Measurements from ENCODE around the gene PLEKHG4B.
A peak's percentile ranks its signal among the peaks of the same experiment; 100 is the strongest.

PLEKHG4B gene

DNA sequence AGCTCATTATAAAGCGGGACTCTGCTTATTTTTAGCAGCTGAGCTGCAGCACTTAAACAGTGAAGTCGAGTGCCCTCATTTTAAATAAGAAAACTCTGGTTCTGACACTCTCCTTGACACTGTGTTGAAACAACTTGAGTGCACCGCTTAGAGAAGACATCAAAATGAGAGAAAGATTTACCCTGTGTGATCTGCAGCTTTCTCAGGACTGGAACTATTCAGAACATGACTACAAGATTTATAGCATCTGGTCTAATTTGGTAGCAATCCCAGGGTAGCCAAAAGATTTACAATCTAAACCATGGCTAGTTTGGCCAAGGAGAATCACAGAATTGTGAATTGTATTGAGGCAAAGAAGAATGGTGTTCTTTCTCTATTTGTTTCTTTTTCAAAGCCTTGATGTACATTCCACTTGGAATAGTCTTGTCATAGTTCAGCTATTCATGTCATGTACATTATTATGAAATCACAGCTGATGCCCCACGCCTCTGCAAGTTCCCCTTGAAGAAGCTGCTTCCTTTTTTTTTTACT lies 38.7 kb downstream of the PLEKHG4B start:
- peak; percentile 38 for DNase-seq

GRCh38 chr5:136901-137300 lies 44.9 kb downstream of the PLEKHG4B start:
- peak; percentile 11 for DNase-seq

- no peak for DNase-seq
Measured at GRCh38 chr5:137741-138140, 45.8 kb downstream of the PLEKHG4B start.

- DNase-seq, result no peak
Measured at GRCh38 chr5:138936-139335, 47.0 kb downstream of the PLEKHG4B start.

DNA sequence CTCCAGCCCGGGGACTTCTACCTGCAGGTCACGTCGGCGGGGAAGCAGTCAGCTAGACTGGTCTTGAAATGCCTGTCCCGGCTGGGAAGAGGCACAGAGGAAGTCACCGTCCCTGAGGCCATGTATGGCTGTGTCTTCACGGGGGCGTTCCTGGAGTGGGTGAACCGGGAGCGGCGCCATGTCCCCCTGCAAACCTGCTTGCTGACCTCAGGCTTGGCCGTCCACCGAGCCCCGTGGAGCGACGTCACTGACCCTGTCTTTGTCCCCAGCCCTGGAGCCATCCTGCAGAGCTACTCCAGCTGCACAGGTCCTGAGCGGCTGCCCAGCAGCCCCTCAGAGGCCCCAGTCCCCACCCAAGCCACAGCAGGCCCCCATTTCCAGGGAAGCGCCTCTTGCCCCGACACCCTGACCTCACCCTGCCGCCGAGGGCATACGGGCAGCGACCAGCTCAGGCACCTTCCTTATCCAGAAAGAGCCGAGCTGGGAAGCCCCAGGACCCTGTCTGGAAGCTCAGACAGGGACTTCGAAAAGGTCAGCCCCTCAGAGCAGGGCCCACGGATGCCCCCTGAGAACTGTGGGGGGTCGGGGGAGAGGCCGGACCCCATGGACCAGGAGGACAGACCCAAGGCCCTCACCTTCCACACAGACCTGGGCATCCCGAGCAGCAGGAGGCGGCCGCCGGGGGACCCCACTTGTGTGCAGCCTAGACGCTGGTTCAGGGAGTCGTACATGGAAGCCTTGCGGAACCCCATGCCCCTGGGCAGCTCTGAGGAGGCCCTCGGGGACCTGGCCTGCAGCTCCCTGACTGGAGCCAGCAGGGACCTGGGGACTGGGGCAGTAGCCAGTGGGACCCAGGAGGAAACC lies 47.8 kb downstream of the PLEKHG4B start:
- no peak for DNase-seq

GRCh38 chr5:140443-140829 lies 48.5 kb downstream of the PLEKHG4B start:
- DNase-seq, result no peak

GRCh38 chr5:141211-141610 lies 49.2 kb downstream of the PLEKHG4B start:
- no peak for DNase-seq

- no peak for DNase-seq
Measured at GRCh38 chr5:141761-142160, 49.8 kb downstream of the PLEKHG4B start.

DNA sequence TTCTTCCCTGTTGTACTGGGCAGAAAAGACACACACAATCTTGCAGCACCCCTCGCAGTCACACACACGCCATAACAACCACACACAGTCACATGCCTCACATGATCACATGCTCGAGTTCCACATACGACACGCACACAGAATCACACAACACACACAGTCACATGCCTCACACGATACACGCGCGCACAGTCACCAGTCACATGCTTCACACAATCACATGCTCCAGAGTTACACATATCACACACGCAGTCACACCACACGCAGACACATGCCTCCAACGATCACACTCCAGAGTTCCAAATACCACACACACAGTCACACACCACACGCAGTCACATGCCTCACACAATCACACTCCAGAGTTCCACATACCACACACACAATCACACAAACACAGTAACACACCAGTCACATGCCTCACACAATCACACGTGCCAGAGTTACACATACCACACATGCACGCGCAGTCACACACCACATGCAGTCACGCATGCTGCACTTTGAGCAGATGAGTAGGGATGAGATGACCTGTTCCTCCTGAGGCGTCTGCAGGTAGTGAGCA lies 50.4 kb downstream of the PLEKHG4B start:
- no peak for DNase-seq

GRCh38 chr5:143041-143440 lies 51.1 kb downstream of the PLEKHG4B start:
- no peak for DNase-seq

DNA sequence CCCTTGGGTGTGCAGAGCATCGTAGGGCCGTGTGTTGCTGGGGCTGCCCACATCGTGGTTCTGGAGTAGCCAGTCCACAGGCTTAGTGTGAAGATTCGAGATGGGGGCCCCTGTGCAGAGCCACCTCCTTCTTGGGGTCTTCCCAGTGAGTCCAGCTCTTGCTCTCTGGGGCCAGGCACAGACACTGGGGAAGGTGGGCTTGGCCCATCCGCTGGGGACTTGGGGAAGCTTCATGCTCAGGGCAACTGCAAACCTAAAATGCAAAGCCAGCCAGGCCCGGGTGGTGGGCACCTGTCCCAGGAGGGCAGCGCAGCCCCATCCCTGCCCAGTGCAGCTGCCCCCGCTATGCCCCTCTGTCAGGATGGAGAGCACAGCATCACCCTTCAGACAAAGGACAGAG lies 53.0 kb downstream of the PLEKHG4B start:
- DNase-seq, result no peak

DNA sequence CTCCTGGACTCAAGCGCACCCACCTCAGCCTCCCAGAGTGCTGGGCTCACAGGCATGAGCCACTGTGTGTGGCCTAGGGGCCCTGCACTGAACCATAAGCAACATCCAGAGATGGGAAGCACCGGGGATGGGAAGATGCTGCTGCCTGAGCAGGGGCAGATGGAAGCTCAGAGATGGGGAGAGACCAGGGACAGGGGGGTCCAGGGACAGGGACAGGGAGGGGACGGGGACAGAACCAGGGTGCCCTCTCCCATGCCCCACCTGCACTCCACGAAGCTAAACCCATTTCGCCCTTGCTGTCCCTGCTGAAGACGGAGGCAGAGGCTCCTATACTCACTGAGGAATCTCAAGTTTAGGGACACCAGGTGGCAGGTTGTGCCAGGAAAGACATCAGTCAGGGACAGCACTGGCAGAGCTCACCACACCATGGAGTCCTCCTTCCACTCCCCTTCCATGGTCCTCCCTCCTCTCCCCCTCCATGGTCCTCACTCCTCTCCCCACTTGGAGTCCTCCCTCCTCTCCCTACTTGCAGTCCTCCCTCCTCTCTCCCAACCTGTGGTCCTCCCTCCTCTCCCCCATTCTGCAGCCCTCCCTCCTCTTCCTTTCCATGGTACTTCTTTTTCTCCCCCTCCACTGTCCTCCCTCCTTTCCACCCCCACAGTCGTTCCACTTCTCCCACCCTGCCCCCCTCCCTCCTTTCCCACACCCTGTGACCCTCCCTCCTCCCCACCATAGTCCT lies 53.8 kb downstream of the PLEKHG4B start:
- DNase-seq, result no peak

GRCh38 chr5:147751-148150 lies 55.8 kb downstream of the PLEKHG4B start:
- no peak for DNase-seq

DNA sequence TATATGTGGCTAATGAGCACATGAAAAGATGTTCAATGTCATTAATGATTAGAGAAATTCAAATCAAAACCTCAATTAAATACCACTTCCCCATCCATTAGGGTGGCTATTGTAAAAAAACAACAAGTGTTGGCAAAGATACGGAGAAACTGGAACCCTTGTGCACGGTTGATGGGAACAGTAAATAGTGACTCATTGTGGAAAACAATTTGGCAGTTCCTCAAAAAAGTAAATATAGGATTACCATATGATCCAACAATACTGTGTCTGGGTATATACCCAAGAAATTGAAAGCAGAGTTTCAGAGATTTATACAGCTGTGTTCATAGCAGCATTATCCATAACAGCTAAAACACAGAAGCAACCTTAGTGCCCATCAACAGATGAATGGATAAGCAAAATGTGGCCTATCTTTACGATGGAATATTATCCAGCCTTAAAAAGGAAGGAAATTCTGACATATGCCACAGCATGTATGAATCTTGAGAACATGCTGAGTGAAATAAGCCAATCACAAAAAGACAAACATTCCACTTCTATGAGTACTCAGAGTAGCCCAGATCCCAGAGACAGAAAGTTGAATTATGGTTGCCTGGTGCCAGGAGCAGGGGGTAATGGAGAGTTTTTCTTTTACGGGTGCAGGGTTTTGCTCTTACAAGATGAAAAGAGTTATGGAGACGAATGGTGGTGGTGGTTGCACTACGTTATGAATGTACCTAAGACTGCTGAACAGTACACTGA lies 57.9 kb downstream of the PLEKHG4B start:
- DNase-seq, result no peak

DNA sequence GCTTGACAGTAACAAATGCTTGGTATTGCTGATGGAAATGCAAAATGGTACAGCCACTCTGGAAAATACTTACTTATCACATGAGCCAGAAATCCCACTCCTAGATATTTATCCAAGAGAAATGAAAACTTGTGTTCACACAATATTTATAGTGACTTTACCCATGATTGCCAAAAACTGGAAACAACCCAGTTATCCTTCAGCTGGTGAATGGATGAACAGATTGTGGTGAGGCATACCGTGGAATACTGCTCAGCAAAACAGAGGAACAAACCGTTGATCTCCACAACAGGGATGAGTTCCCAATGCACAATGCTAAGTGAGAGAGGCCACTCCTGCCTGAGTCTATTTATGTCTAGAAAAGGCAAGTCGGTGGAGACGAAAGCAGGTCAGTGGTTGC lies 58.8 kb downstream of the PLEKHG4B start:
- no peak for DNase-seq

DNA sequence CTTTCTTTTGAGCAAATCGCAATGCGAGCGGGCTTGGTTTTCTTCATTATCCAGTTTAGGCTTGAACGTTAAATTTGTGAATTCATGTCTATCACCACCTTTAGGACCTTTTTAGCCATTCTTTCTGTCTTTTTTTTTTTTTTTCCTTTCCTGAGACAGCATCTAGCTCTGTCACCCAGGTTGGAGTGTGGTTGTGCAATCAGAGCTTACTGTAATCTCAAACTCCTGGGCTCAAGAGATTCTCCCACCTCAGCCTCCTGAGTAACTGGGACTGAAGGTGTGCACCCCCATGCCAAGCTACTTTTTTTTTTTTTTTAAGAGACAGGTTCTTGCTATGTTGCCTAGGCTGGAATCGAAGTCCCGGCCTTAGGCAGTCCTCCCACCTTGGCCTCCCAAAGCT lies 60.1 kb downstream of the PLEKHG4B start:
- no peak for DNase-seq

- no peak for DNase-seq
Measured at GRCh38 chr5:153256-153655, 61.3 kb downstream of the PLEKHG4B start.

DNA sequence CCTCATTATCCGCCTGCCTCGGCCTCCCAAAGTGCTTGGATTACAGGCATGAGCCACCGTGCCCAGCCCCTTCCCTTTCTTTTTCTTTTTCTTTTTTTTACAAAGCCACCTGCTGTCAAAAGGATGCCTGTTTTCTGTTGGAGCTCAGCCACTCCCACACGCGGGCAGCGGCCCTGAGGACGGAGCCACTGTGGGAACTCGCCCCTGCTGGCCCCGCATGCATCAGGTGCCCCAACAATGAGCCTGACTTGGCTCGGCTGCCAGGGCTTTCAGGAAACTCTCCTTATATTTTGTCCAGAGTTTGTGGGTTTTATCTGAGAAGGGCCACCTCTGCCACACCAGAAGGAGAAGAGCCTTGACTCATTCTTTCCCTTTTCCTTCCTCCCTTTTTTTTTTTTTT lies 62.3 kb downstream of the PLEKHG4B start:
- no peak for DNase-seq

DNA sequence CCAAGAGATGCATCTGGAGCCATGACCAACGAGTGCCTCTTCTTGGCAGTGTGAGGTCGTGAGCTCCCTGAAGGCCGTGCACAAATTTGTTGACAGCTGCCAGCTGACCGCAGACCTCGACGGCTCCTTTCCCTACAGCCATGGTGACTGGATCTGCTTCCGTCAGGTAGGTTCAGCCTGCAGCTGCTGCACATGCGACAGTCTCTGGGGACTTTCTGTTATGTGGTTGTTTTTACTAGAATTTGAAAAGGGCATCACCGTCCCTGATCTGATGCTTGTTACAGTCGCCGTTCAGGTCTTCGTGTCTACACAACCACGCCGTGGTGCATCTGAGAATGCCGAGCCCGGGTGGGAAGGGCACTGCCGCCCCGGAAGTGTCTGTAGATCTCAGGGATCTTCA lies 62.9 kb downstream of the PLEKHG4B start:
- DNase-seq, result no peak

- DNase-seq, result no peak
Measured at GRCh38 chr5:155651-156410, 63.9 kb downstream of the PLEKHG4B start.

DNA sequence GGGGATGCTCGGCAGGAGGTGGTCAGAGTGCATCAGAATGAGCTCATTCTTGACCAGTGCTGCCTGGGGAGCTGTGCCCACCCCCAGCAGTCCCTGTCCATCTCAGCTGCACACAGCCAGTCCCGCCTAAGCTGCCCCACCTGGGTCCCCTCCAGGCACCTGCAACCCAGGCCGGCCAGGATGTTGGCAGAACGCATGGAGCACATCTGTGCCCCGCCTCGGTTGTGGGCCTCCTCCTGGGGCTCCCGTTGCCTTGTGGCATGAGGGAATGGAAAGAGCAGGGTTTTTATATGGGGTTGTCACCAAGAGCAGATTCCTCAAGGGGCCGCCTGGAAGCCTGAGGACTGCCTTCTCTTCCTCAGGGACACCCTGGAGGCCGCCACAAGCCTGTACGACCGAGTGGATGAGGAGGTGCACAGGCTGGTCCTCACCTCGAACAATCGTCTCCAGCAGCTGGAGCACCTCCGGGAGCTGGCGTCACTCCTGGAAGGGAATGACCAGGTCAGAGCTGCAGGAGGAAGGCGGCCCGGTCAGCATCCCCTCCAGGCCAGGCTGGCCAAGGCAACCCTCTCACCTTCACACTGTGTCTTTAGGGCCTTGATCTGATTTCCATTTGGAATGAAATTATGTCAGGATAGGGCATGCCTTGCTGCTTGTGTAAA lies 64.6 kb downstream of the PLEKHG4B start:
- no peak for DNase-seq
